Small intestine (tissue), 7 donors: ENCODE results near the gene SORCS2. TPM values are rescaled to one million over a fixed set of nuclear protein-coding genes. Genes with fewer than 3 reads are reported as not detected.

Source experiments
- DNase-seq, 2 donors: peaks; one replicate each; pipeline versions ENCODE4 v3.0.0 to v3.0.0-alpha.2; 2013
- FAIRE-seq: peaks from 2 replicates; lab custom pipeline; 2012; peaks lifted over from hg19 to GRCh38; lab: Jason Lieb, UNC
- H3K27ac ChIP-seq, 3 donors: one replicate each; pipeline ENCODE4 v1.5.1; 2013; ENCODE audit warnings: low read length in 2 of 3, mild to moderate bottlenecking in 2 of 3, control low read depth in 1 of 3, inconsistent platforms in 1 of 3, low read depth in 1 of 3, moderate library complexity in 1 of 3
- H3K27me3 ChIP-seq, 3 donors: one replicate each; pipeline ENCODE4 v1.6.1; 2013; ENCODE audit warnings: low read length in 3 of 3, inconsistent platforms in 1 of 3; ENCODE audit not compliant: control insufficient read depth in 3 of 3, insufficient read depth in 3 of 3
- H3K36me3 ChIP-seq, 3 donors: one replicate each; pipeline ENCODE4 v1.6.1; 2013; ENCODE audit warnings: low read length in 3 of 3, inconsistent platforms in 1 of 3, low read depth in 1 of 3, mild to moderate bottlenecking in 1 of 3, moderate library complexity in 1 of 3; ENCODE audit not compliant: control insufficient read depth in 3 of 3, insufficient read depth in 2 of 3
- H3K4me1 ChIP-seq, 3 donors: one replicate each; pipeline ENCODE4 v1.6.1; 2013; ENCODE audit warnings: low read length in 2 of 3, inconsistent platforms in 1 of 3, low read depth in 1 of 3, mild to moderate bottlenecking in 1 of 3, moderate library complexity in 1 of 3; ENCODE audit not compliant: control insufficient read depth in 3 of 3, insufficient read depth in 2 of 3
- H3K4me3 ChIP-seq, 3 donors: one replicate each; pipeline ENCODE4 v1.5.1; 2013; ENCODE audit warnings: low read length in 3 of 3, control low read depth in 1 of 3, inconsistent platforms in 1 of 3, low read depth in 1 of 3, mild to moderate bottlenecking in 1 of 3, moderate library complexity in 1 of 3
- H3K9me3 ChIP-seq, 2 donors: one replicate each; pipeline ENCODE4 v1.6.1; 2013; ENCODE audit warnings: low read depth in 1 of 2, low read length in 1 of 2; ENCODE audit not compliant: control insufficient read depth in 2 of 2, insufficient read depth in 1 of 2
- WGBS, 3 donors: extraction: QIAGEN DNeasy Blood & Tissue Kit; methylation state at CpG; one replicate each; pipeline ENCODE4 v1.1.7; 2013; 5-methylcytosine and 5-hydroxymethylcytosine counted together
- polyA plus RNA-seq, 4 donors: library from polyadenylated mRNA; stranded (reverse) in 3 of 4; unstranded in 1 of 4; fragments of 200-250 nt in 3 of 4; fragments of 120-200 nt in 1 of 4; gene quantifications; one replicate each; pipeline versions ENCODE4 v1.2.1 to v1.2.3, GENCODE V29; 2013
- donor health status: healthy with polysubstance abuse.
- donor health status: control.
- donor health status: control.
- donor health status: Bipolar disorder and iron deficiency.
- donor health status: healthy.

The SORCS2 gene
- polyA plus RNA-seq, 4 donors: 0.63 to 3.3 (median 2.2) TPM; not detected in 1

DNA sequence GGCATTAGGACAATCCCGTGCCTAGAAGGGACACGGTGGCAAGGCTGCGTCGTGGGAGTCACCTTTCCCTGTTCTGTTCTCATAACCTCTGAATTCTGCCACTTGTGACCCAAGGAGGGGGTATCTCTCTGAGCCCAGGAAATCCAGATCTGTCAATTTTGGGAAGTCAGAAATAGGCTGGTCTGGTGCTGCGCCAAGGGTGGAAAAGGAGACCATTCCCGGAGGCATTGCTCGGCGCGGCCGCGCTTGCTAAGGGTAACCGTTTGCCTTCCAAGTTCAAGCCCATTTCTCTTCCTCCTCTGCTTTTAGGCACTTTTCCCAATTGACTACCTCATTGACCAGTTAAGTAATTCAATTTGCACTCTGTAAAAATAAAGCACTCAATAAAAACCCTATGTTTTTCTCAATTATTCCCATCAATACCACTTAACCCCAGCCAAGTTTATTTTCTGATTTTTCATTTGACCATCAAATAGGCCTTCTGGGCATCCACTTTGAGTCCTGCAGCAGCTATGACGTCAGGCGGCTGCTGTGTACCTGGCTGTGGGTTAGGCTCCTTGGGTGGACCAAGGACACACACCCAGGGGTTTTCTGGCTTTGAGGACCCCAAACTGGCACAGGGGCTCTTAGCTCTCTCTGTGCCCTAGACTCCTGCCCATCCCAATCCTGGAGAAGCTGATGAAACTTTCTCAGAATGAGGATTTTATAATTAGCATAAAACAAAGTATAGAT is 12.5 kb downstream of the SORCS2 start:
- Histone ChIP-seq H3K36me3 (no peaks in the 10 kb centered on the region), H3K4me3 (no peak overlapping the region), H3K27ac (no peak overlapping the region), H3K9me3 (no peaks in the 10 kb centered on the region), H3K27me3 (peaks cover 0 to 7% (median 0%) of the 10 kb centered on the region in 3 donors), H3K4me1 (peaks cover 0 to 5% (median 0%) of the 10 kb centered on the region in 3 donors)
- 90 to 95% (median 91%) methylated on average over 14 of the region's 14 CpGs for WGBS, 3 donors
- DNase-seq: no peak
- no peak for FAIRE-seq

DNA sequence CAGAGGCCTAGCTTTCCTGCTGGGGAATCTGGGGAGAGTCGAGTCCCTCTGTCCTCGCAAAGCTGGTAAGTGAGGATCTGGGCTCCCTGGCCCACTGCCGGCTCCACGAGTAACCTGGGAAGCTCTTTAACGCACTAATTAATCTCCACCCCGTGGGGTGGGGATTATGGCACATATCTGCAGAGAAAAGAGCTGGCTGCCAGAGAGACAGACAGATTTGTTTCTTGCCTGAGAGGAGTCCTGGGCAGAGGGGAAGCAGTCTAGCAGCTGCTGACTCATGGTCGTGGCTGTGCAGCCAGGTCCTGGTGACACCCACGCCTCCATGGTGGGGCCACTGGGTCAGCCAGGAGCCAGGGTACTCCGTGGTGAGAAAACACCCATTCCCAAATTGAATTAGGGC is 14.0 kb downstream of the SORCS2 start:
- Histone ChIP-seq H3K9me3 (no peaks in the 10 kb centered on the region), H3K4me1 (peaks cover 0 to 5% (median 0%) of the 10 kb centered on the region in 3 donors), H3K4me3 (no peak overlapping the region), H3K27ac (no peak overlapping the region), H3K36me3 (no peaks in the 10 kb centered on the region), H3K27me3 (peaks cover 0 to 7% (median 0%) of the 10 kb centered on the region in 3 donors)
- DNase-seq (no peak), FAIRE-seq (no peak)
- 33 to 47% (median 42%) methylated on average over 9 of the region's 9 CpGs for WGBS, 3 donors

DNA sequence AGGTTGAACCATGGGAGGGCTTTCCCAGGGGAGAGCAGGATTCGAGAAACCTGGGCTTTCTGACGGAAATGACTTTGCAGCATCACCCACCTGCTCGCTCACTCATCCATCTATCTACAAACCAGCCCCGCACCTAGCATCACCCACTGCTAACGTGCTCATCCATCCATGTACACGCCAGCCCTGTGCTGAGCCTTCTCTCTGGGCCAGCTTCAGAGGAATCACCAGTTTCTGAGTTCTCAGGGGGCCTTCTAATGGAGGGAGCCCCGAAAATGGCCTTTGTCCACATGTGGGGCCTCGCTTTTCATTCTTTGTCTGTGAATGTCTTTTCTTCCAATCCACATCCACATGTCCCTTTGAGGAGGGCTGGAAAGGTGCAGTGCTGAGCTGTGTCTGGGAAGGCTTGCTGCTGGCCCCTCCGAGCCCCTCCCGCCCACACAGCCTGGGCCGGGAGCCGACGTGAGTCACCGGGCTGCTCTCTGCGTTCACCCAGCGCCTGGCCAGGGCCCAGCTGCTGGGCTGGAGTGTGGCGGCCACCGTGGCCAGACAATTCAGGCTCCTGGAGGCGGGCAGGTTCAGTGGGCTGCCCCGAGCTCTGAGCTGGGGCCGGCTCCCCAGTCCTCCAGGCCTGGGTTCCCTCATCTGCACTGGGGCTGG is 14.7 kb downstream of the SORCS2 start:
- no peaks in the 10 kb centered on the region for H3K36me3 ChIP-seq
- H3K27me3 ChIP-seq: peaks cover 0 to 7% (median 0%) of the 10 kb centered on the region in 3 donors
- no peak for DNase-seq
- 40 to 41% (median 41%) methylated on average over 18 to 21 of the region's 21 CpGs for WGBS, 3 donors
- peaks cover 0 to 5% (median 0%) of the 10 kb centered on the region in 3 donors for H3K4me1 ChIP-seq
- FAIRE-seq: no peak
- H3K4me3 ChIP-seq: no peak overlapping the region
- no peaks in the 10 kb centered on the region for H3K9me3 ChIP-seq
- peak overlapping the region in 2 of 3 donors; percentile 40 to 42 for H3K27ac ChIP-seq

DNA sequence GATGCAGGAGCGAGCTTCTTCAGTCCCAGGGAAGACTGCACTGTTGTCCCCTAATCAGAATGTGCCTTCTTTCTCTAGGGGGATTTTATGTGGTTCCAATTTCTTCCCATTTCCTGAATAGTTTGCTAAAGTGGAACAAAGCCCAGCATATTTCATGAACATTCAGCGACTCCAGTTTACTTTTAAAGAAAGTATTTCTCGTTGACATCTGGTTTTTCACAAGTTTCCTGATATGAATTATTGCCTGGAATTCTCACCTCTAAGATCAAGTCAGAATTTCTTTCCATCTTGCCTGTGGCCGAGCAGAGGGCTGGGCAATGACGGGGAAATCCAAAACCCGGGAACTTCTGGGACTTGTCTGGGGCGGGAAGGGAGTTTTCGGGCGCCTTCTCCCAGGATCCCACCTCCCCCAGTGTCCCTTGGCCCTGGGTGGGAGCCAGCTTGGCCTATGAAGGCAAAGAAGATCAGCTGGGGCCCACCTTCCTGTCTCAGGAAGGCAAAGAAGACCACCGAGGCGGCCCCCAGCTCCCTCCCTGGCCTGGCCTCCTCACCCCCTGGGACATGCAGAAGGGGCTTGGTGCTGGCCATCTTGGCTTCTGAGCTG is 15.4 kb downstream of the SORCS2 start:
- peaks cover 0 to 7% (median 0%) of the 10 kb centered on the region in 3 donors for H3K27me3 ChIP-seq
- DNase-seq (no peak), FAIRE-seq (no peak)
- H3K27ac ChIP-seq: no peak overlapping the region
- no peaks in the 10 kb centered on the region for H3K36me3 ChIP-seq
- H3K4me3 ChIP-seq: no peak overlapping the region
- WGBS, 3 donors: 70 to 79% (median 71%) methylated on average over 11 of the region's 11 CpGs
- H3K9me3 ChIP-seq: no peaks in the 10 kb centered on the region
- H3K4me1 ChIP-seq: peaks cover 0 to 5% (median 0%) of the 10 kb centered on the region in 3 donors

DNA sequence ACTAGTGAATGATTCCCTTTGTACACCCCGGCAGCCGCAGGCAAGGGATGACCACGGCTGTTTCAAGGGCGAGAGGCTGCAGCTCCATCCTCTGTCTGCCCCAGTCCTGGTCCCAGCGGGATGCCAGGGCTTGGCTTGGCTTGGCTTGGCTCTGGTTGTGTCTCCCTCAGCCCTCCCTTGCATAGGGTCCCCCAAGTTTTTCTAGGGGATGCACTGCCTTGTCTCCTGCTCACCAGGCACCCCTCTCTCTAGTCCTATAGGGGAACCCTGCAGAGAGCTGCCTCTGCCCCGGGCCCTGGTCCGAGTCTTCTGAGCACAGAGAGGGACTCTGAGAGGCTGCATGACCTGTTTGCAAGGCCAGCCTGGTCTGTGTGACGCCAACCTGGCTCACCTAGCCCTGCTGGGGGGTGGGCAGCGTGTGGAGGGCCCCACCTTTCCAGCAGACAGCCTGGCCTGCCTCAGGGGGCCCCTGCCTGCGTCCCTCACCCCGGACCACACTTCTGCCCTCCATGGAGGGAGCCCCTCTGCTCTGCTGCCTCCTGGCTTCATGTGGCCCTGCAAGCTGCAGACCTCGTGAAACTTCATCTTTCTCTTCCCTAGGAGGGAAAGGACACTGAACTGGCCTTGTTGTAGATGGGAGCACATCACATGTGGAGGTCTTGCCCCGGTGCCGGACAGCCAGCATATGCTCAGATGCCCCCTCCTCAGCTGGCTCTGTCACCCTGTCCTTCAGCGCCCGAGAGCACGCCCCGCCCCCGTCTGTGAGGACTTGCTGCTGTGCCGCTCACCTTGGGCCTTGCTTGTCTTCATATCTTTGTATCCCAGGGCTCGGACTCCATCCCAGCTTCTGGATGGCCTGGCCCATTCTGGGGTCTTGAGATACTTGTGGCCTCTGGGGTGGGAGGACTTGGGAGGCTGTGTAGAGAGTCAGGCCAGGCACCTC is 16.4 kb downstream of the SORCS2 start:
- H3K27ac ChIP-seq: no peak overlapping the region
- H3K36me3 ChIP-seq: no peaks in the 10 kb centered on the region
- H3K4me3 ChIP-seq: no peak overlapping the region
- DNase-seq (no peak), FAIRE-seq (no peak)
- 72 to 83% (median 76%) methylated on average over 20 to 21 of the region's 21 CpGs for WGBS, 3 donors
- H3K27me3 ChIP-seq: peaks cover 0 to 7% (median 0%) of the 10 kb centered on the region in 3 donors
- peaks cover 0 to 2% of the 10 kb centered on the region in 2 donors for H3K9me3 ChIP-seq
- H3K4me1 ChIP-seq: peaks cover 0 to 5% (median 0%) of the 10 kb centered on the region in 3 donors

DNA sequence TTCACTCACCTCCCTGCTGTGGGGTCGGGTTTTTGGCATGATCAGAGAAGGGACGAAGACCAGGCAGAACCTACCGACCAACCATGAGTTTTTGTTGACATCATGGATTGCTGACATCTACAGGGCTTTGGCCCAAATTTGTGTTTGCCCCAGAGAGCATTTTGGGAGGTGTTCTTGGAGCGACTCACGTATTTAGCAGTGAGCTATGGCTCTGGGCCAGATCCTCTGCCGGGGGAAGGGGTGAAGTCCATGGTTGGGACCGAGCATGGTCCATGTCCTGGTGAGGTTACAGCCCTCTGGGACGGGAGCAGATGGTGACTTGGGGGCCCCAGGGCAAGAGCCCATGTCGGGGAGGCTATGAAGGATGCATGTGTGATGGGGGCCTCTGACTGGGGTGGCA is 17.4 kb downstream of the SORCS2 start:
- Histone ChIP-seq H3K27ac (no peak overlapping the region), H3K9me3 (peaks cover 0 to 11% of the 10 kb centered on the region in 2 donors), H3K27me3 (peaks cover 0 to 7% (median 0%) of the 10 kb centered on the region in 3 donors), H3K36me3 (no peaks in the 10 kb centered on the region), H3K4me1 (peaks cover 0 to 5% (median 0%) of the 10 kb centered on the region in 3 donors), H3K4me3 (no peak overlapping the region)
- DNase-seq (no peak), FAIRE-seq (no peak)
- WGBS, 3 donors: 44 to 66% (median 60%) methylated on average over 9 of the region's 9 CpGs

DNA sequence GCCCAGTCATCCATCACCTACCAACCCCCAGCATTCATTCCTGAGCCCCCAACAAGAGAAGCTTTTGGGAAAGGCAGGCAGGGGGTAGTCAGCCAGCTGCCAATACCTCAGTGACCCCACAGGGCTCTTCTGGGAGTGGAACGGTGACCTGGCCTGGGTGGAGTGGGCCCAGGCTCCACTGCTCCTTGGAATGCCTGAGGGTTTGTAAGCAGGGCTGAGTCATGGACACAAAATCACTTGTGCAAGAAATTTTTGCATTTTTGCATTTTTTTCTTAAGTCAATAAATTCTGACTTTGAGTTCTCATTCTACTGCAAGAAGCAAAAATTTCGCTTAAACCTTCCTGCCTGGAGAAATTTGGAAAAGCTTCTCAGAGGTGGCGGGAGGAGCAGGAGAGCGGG is 18.5 kb downstream of the SORCS2 start:
- 74 to 84% (median 79%) methylated on average over 4 of the region's 4 CpGs for WGBS, 3 donors
- H3K27ac ChIP-seq: no peak overlapping the region
- peaks cover 0 to 5% (median 0%) of the 10 kb centered on the region in 3 donors for H3K27me3 ChIP-seq
- no peak overlapping the region for H3K4me3 ChIP-seq
- FAIRE-seq (no peak), DNase-seq (no peak)
- H3K4me1 ChIP-seq: peaks cover 0 to 5% (median 0%) of the 10 kb centered on the region in 3 donors
- no peaks in the 10 kb centered on the region for H3K36me3 ChIP-seq
- peaks cover 0 to 12% of the 10 kb centered on the region in 2 donors for H3K9me3 ChIP-seq
